ENCODE data around the gene SRGAP1. TPM values are rescaled to one million over a fixed set of nuclear protein-coding genes. Genes with fewer than 3 reads are reported as not detected.

The SRGAP1 gene
- total RNA-seq, 3 donors from 2014 or later (not counting 1 experiment from before 2014, with no cell fraction given) = 0.10 to 0.49 (median 0.16) TPM

DNA sequence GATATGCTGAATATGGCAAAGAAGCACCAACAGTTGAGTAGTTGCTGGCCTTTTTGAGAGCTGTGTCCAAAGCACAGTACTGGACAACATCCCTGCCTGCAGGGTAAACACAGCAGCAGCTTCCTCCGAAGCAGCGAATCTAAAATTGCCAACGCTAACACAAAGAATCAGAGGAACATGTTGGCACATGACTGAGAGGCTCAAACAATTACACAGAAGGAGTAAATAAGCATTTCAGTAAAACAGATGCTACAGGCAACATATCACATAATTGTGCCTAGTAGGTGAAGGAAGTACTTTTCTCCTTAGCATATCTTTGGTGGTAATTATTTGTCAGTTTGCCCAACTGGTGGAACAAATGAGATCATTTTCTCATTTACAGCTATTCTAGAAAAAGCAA, 325.5 kb downstream of the SRGAP1 start:
- TF ChIP-seq, protein P1, sequence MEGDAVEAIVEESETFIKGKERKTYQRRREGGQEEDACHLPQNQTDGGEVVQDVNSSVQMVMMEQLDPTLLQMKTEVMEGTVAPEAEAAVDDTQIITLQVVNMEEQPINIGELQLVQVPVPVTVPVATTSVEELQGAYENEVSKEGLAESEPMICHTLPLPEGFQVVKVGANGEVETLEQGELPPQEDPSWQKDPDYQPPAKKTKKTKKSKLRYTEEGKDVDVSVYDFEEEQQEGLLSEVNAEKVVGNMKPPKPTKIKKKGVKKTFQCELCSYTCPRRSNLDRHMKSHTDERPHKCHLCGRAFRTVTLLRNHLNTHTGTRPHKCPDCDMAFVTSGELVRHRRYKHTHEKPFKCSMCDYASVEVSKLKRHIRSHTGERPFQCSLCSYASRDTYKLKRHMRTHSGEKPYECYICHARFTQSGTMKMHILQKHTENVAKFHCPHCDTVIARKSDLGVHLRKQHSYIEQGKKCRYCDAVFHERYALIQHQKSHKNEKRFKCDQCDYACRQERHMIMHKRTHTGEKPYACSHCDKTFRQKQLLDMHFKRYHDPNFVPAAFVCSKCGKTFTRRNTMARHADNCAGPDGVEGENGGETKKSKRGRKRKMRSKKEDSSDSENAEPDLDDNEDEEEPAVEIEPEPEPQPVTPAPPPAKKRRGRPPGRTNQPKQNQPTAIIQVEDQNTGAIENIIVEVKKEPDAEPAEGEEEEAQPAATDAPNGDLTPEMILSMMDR (IDR thresholded peaks at IDR 0.05) = no peak
- Mint-ChIP-seq H3K27ac (no peak overlapping the region), H3K4me1 (no peaks in the 10 kb centered on the region), H3K4me3 (no peak overlapping the region), H3K27me3 (ENCODE audit: low read depth in 2 of 2) (no peaks in the 10 kb centered on the region), H3K36me3 (no peaks in the 10 kb centered on the region), H3K9me3 (no peaks in the 10 kb centered on the region)
- Histone ChIP-seq H3K27me3 (ENCODE audit: control insufficient read depth, insufficient read depth, low read length) (no peaks in the 10 kb centered on the region), H3K9me3 (ENCODE audit: control insufficient read depth, insufficient read depth, low read length) (no peaks in the 10 kb centered on the region), H3K4me1 (ENCODE audit: control insufficient read depth, insufficient read depth, low read length) (no peaks in the 10 kb centered on the region), H3K36me3 (ENCODE audit: control insufficient read depth, insufficient read depth, low read length) (no peaks in the 10 kb centered on the region), H3K27ac (ENCODE audit: low read length) (no peak overlapping the region), H3K4me3 (ENCODE audit: low read length) (no peak overlapping the region)
- 98% methylated on average over 3 of the region's 3 CpGs for WGBS (ENCODE audit: insufficient coverage)
- DNase-seq (no peak), ATAC-seq (no peak)
- intact Hi-C loops (cut with micrococcal nuclease) = no loop called here

DNA sequence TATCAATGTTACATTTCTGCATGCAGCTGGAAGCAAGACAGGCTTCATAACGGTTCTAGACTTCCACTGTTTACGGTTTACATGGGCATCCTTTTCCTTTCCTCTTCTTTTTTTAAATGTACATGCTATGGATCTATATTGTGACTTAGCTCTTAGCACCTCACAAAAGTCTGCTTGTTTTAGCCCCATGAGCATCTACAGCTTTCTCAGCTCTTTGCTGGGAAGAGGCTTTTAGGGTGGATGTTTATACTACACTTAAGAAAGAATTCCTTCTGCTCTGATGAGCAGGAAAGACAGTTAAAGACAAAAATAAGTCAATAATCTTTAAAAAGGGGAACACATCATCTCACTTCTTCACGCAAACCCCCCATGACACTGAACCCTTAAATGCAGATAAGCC, 326.2 kb downstream of the SRGAP1 start:
- intact Hi-C loops (cut with micrococcal nuclease) = no loop called here

DNA sequence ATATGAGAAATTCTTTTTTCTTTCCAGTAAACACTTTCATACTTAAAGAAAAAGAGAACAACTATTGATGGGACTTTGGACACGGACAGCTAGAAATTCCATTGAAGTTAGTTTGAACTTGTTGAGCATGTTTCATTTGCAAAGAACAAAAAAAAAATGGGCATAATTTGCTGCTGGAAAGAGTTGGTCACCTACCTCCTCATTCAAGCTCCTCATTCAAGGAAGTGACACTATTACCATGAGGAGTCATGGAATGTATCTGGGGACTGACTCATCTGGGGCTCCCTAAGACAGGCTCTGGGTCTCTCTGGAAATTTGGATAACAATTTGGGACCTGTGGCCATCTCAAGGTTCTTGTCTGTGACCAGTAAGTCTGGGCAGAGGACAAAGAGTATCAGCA, 327.2 kb downstream of the SRGAP1 start:
- Histone ChIP-seq H3K9me3 (ENCODE audit: control insufficient read depth, insufficient read depth, low read length) (no peaks in the 10 kb centered on the region), H3K36me3 (ENCODE audit: control insufficient read depth, insufficient read depth, low read length) (no peaks in the 10 kb centered on the region), H3K27ac (ENCODE audit: low read length) (no peak overlapping the region), H3K4me1 (ENCODE audit: control insufficient read depth, insufficient read depth, low read length) (no peaks in the 10 kb centered on the region), H3K27me3 (ENCODE audit: control insufficient read depth, insufficient read depth, low read length) (no peaks in the 10 kb centered on the region), H3K4me3 (ENCODE audit: low read length) (no peak overlapping the region)
- intact Hi-C loops (cut with micrococcal nuclease) = no loop called here
- DNase-seq (no peak), ATAC-seq (no peak)
- Mint-ChIP-seq H3K4me1 (no peaks in the 10 kb centered on the region), H3K27me3 (ENCODE audit: low read depth in 2 of 2) (no peaks in the 10 kb centered on the region), H3K27ac (no peak overlapping the region), H3K9me3 (no peaks in the 10 kb centered on the region), H3K36me3 (no peaks in the 10 kb centered on the region), H3K4me3 (no peak overlapping the region)
- WGBS (ENCODE audit: insufficient coverage) = 100% methylated on average over 1 of the region's 1 CpG
- TF ChIP-seq, protein P1 (IDR thresholded peaks at IDR 0.05) = no peak

More for the DNA sequence above, 326.2 kb downstream of the SRGAP1 start:
- WGBS (ENCODE audit: insufficient coverage) = 87% methylated on average over 2 of the region's 3 CpGs
- Histone ChIP-seq H3K36me3 (ENCODE audit: control insufficient read depth, insufficient read depth, low read length) (no peaks in the 10 kb centered on the region), H3K27ac (ENCODE audit: low read length) (no peak overlapping the region), H3K4me1 (ENCODE audit: control insufficient read depth, insufficient read depth, low read length) (no peaks in the 10 kb centered on the region), H3K27me3 (ENCODE audit: control insufficient read depth, insufficient read depth, low read length) (no peaks in the 10 kb centered on the region), H3K4me3 (ENCODE audit: low read length) (no peak overlapping the region), H3K9me3 (ENCODE audit: control insufficient read depth, insufficient read depth, low read length) (no peaks in the 10 kb centered on the region)
- no peaks in the 10 kb centered on the region for H3K36me3 Mint-ChIP-seq
- H3K27ac Mint-ChIP-seq = no peak overlapping the region
- no peak for DNase-seq
- no peaks in the 10 kb centered on the region for H3K9me3 Mint-ChIP-seq
- H3K4me1 Mint-ChIP-seq = no peaks in the 10 kb centered on the region
- TF ChIP-seq, protein P1 (IDR thresholded peaks at IDR 0.05) = no peak
- no peak for ATAC-seq
- no peak overlapping the region for H3K4me3 Mint-ChIP-seq
- no peaks in the 10 kb centered on the region for H3K27me3 Mint-ChIP-seq (ENCODE audit: low read depth in 2 of 2)

Data from natural killer cell (primary cell).